WERI-Rb-1 (cell line): ENCODE data around the gene FCGR3B.
"Not testable (repeated sequence)": the region's sequence is repeated elsewhere in the genome, so short reads cannot be mapped to it uniquely, and the experiment has no call there.

Source experiments
- DNase-seq: peaks from one replicate; pipeline ENCODE4 v3.0.0-alpha.2; 2020
- H3K27ac ChIP-seq: fragments of 250-450 bp; sonication (Bioruptor Pico); 2 replicates; pipeline ENCODE4 v1.5.1; 2020; ENCODE audit warnings: mild to moderate bottlenecking, moderate library complexity
- H3K27me3 ChIP-seq: fragments of 250-450 bp; sonication (Bioruptor Pico); 2 replicates; pipeline ENCODE4 v1.5.1; 2021; ENCODE audit warnings: mild to moderate bottlenecking, low read depth, moderate library complexity; ENCODE audit not compliant: insufficient read depth, severe bottlenecking
- H3K36me3 ChIP-seq: fragments of 250-450 bp; sonication (Bioruptor Pico); 2 replicates; pipeline ENCODE4 v1.5.1; 2020; ENCODE audit warnings: mild to moderate bottlenecking, moderate library complexity
- H3K4me3 ChIP-seq: 2 replicates; pipeline ENCODE4 v1.5.1; 2011; ENCODE audit warnings: low read depth, mild to moderate bottlenecking, control low read depth, low read length
- H3K9me3 ChIP-seq: fragments of 250-450 bp; sonication (Bioruptor Pico); 2 replicates; pipeline ENCODE4 v1.5.1; 2021; ENCODE audit warnings: mild to moderate bottlenecking, moderate library complexity; ENCODE audit not compliant: severe bottlenecking
- TF ChIP-seq, protein P1 (sequence below): IDR thresholded peaks from 2 replicates; pipeline ENCODE4 v1.5.1; 2011; ENCODE audit warnings: low read depth, mild to moderate bottlenecking, control low read depth, inconsistent platforms, low read length

Gene FCGR3B

DNA sequence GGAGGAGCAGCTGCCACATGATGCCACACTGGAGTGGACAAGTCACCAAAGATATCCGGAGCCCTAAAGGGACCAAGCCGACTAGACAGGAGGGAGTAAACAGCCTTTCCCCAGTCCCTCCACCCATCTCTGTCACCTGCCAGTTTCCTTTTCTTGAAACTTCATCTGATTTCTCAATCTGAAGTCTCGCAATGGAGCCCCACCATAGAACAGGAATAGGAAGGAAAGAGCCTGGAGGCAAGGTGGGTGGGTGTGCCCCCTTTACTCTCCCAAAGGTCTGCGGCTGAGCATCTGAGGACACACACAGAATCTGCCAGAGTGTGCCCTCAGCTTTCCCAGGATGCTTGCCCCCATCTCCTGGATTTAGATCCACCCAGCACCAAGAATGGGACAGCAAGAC lies at the start of gene FCGR3B:
Gene FCGR3B (minus strand): TSS at position 101 of the 400 bp plus-strand sequence. CDS start 82 bp downstream, at position 19.
- TF ChIP-seq, protein P1, sequence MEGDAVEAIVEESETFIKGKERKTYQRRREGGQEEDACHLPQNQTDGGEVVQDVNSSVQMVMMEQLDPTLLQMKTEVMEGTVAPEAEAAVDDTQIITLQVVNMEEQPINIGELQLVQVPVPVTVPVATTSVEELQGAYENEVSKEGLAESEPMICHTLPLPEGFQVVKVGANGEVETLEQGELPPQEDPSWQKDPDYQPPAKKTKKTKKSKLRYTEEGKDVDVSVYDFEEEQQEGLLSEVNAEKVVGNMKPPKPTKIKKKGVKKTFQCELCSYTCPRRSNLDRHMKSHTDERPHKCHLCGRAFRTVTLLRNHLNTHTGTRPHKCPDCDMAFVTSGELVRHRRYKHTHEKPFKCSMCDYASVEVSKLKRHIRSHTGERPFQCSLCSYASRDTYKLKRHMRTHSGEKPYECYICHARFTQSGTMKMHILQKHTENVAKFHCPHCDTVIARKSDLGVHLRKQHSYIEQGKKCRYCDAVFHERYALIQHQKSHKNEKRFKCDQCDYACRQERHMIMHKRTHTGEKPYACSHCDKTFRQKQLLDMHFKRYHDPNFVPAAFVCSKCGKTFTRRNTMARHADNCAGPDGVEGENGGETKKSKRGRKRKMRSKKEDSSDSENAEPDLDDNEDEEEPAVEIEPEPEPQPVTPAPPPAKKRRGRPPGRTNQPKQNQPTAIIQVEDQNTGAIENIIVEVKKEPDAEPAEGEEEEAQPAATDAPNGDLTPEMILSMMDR, result no peak
- H3K27ac ChIP-seq, result no peak within 1 kb of the TSS

GRCh38 chr1:161678500-161678899 lies 47.5 kb upstream of the FCGR3B start:
- H3K27me3 ChIP-seq, result peaks cover 77% of the 10 kb centered on the region
- TF ChIP-seq, protein P1, result no peak
- no peaks in the 10 kb centered on the region for H3K36me3 ChIP-seq
- H3K27ac ChIP-seq, result no peak overlapping the region
- no peak for DNase-seq
- H3K4me3 ChIP-seq, result no peak overlapping the region
- H3K9me3 ChIP-seq, result no peaks in the 10 kb centered on the region

More for the DNA sequence above, at the start of gene FCGR3B:
- H3K36me3 ChIP-seq, result no peaks in the 10 kb centered on the region
- no peaks in the 10 kb centered on the region for H3K9me3 ChIP-seq
- peaks cover 14% of the 10 kb centered on the region for H3K27me3 ChIP-seq
- H3K4me3 ChIP-seq, result no peak within 1 kb of the TSS
- no peak for DNase-seq

- TF ChIP-seq, protein P1, result no peak
- no peaks in the 10 kb centered on the region for H3K9me3 ChIP-seq
- H3K27me3 ChIP-seq, result peaks cover 68% of the 10 kb centered on the region
- H3K27ac ChIP-seq, result no peak overlapping the region
- H3K4me3 ChIP-seq, result no peak overlapping the region
- no peaks in the 10 kb centered on the region for H3K36me3 ChIP-seq
- no peak for DNase-seq
These were observed 46.1 kb upstream of the FCGR3B start for GRCh38 chr1:161676958-161677689.

DNA sequence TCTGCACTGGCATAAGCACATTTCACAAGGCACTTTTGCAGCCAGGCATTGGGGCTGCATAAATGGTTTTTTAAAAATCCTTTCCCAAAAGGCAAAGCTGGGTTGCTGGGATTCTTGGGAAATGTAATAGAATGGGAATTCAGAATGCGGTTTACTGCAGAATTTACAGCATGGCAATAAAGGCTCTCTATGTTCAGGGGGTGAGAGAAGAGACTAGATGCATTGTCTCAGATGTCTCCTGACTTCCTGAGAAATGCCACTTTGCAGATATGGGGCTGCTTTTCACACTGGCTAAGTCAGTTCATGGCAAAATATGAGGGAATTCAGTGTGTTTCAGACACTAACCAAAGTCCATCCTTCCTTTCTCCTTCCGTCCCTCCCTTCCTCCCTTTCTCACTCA lies 45.5 kb upstream of the FCGR3B start:
- H3K36me3 ChIP-seq, result no peaks in the 10 kb centered on the region
- DNase-seq, result no peak
- H3K27me3 ChIP-seq, result peaks cover 66% of the 10 kb centered on the region
- H3K27ac ChIP-seq, result no peak overlapping the region
- TF ChIP-seq, protein P1, result no peak
- no peaks in the 10 kb centered on the region for H3K9me3 ChIP-seq
- H3K4me3 ChIP-seq, result no peak overlapping the region

DNA sequence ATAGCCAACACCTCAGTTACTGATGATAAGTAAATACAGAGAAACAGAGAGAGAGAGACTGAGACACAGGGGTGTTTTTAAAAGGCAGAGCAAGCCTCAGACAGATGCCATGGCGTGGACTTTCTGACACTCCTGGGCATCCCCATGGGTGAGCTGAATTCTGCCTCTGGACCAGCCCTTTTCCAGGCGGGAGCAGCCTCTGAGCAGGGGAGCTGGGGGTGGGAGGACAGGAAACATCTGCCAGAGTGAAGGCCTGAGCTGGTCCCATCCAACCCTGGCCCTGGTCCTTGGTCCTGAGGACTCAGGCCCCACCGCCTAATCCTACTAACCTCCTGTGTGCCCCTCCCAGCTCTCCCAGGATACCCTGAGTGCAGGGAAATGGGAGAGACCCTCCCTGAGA lies 43.9 kb upstream of the FCGR3B start:
- H3K4me3 ChIP-seq, H3K36me3 ChIP-seq, DNase-seq, H3K9me3 ChIP-seq, H3K27ac ChIP-seq: not testable (repeated sequence)
- peaks cover 56% of the 10 kb centered on the region for H3K27me3 ChIP-seq

DNA sequence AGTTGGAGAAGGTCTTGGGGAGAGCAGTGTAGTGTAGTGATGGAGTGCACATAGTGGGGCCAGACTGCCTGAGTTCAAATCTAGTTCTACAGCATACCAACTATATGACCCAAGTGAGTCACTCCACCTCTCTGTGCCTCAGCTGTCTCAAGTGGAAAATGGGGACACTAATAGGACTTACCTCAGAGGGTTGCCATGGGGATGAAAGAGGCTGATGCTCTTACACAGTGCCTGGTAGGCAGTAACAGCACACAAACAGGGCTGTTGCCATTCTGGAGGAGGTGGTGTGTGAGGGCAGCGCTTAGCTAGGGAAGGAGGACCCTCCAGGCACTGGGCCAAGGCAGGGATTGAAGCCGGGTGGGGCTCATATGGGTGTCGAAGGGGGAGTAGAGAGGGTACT lies 43.5 kb upstream of the FCGR3B start:
- not testable (repeated sequence) for H3K27ac ChIP-seq, H3K9me3 ChIP-seq, DNase-seq, H3K36me3 ChIP-seq, H3K4me3 ChIP-seq
- H3K27me3 ChIP-seq, result peaks cover 52% of the 10 kb centered on the region

GRCh38 chr1:161673437-161673836 lies 42.5 kb upstream of the FCGR3B start:
- DNase-seq, H3K27ac ChIP-seq, H3K36me3 ChIP-seq, H3K4me3 ChIP-seq, H3K9me3 ChIP-seq: not testable (repeated sequence)
- H3K27me3 ChIP-seq, result peaks cover 42% of the 10 kb centered on the region

DNA sequence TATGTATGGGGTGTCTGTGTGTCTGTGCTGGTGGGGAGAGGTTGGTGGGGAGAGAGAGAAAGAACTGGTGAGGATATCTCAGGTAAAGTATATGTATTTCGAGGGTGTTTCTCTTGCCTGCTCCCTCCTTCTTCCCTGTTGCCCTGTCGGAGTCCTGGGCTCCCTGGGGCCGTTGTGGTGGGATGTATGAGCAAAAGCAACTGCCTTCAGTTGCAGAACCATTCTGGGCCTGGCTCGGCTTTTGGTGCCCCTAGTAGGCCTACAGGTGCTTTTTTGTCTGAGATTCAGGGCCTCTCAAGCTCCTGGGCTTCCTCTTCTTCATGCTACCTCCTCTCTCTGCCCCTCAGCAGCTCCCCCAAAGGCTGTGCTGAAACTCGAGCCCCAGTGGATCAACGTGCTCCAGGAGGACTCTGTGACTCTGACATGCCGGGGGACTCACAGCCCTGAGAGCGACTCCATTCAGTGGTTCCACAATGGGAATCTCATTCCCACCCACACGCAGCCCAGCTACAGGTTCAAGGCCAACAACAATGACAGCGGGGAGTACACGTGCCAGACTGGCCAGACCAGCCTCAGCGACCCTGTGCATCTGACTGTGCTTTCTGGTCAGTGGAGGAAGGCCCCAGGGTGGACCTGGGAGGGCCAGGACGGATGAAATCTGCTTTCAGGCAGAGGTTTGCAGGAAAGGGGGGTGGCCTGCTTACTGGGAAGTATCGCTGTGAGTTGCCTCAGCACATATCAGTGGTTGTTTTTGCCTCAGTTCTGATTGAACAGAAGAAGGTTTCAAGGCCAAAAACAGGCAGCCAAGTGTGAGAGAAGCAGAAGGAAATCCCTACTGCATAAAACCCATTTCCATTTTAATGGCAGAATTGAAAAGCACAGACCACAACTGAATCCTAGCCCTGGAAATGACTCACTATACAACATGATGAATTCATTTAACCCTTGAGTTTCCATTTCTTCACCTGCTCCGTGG lies 40.4 kb upstream of the FCGR3B start:
- not testable (repeated sequence) for H3K27ac ChIP-seq, DNase-seq, H3K36me3 ChIP-seq, H3K4me3 ChIP-seq, H3K9me3 ChIP-seq
- H3K27me3 ChIP-seq, result peaks cover 21% of the 10 kb centered on the region

GRCh38 chr1:161664689-161665088 lies 33.7 kb upstream of the FCGR3B start:
- not testable (repeated sequence) for H3K36me3 ChIP-seq, H3K9me3 ChIP-seq, DNase-seq, H3K27me3 ChIP-seq, H3K4me3 ChIP-seq, H3K27ac ChIP-seq

DNA sequence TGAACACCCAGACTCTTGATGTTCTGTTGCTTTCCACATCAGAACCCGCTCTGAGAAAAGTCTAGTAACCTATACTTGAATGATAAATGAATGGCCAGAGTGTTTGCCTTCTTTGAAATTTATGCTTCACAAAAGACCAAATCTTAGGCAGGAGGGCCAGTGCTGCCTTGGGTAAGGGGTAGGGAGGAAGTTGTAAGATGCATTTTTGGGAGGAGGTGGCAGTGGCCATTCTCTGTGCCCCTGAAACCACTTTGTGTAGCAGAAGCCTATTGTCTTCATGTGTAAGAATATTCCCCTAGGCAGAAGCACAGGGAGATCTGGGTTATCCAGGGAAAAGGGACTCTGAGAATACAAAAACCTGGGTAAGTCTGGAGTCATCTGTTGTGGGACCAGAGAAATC lies 32.6 kb upstream of the FCGR3B start:
- H3K27ac ChIP-seq, DNase-seq, H3K27me3 ChIP-seq, H3K4me3 ChIP-seq, H3K36me3 ChIP-seq, H3K9me3 ChIP-seq: not testable (repeated sequence)
